ENCODE measurements around the gene OPCML.

DNA sequence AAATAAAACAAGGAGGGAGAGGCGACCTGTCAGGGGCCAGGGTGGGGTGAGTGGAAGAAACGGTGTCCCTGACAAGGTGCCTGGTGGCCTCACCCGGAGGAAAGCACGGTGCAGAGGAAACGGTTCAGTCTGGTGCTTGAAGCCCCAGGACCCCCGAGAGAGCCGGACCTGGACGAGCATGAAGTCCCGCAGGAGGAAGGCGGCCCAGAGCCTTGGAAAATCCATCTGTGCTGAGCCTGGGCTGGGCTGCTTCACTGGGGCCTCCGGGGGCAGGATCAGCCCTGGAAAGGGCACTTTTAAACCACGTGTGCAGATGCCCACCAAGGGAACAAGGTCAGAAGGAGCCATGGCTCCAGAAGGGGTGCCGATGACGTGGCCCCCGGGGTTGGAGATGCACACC is 467.3 kb downstream of the OPCML start:
- TF ChIP-seq, protein P1, sequence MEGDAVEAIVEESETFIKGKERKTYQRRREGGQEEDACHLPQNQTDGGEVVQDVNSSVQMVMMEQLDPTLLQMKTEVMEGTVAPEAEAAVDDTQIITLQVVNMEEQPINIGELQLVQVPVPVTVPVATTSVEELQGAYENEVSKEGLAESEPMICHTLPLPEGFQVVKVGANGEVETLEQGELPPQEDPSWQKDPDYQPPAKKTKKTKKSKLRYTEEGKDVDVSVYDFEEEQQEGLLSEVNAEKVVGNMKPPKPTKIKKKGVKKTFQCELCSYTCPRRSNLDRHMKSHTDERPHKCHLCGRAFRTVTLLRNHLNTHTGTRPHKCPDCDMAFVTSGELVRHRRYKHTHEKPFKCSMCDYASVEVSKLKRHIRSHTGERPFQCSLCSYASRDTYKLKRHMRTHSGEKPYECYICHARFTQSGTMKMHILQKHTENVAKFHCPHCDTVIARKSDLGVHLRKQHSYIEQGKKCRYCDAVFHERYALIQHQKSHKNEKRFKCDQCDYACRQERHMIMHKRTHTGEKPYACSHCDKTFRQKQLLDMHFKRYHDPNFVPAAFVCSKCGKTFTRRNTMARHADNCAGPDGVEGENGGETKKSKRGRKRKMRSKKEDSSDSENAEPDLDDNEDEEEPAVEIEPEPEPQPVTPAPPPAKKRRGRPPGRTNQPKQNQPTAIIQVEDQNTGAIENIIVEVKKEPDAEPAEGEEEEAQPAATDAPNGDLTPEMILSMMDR (conservative IDR thresholded peaks at IDR 0.05; ENCODE audit: low read depth in 2 of 2), result no peak
- TF ChIP-seq, protein P2, sequence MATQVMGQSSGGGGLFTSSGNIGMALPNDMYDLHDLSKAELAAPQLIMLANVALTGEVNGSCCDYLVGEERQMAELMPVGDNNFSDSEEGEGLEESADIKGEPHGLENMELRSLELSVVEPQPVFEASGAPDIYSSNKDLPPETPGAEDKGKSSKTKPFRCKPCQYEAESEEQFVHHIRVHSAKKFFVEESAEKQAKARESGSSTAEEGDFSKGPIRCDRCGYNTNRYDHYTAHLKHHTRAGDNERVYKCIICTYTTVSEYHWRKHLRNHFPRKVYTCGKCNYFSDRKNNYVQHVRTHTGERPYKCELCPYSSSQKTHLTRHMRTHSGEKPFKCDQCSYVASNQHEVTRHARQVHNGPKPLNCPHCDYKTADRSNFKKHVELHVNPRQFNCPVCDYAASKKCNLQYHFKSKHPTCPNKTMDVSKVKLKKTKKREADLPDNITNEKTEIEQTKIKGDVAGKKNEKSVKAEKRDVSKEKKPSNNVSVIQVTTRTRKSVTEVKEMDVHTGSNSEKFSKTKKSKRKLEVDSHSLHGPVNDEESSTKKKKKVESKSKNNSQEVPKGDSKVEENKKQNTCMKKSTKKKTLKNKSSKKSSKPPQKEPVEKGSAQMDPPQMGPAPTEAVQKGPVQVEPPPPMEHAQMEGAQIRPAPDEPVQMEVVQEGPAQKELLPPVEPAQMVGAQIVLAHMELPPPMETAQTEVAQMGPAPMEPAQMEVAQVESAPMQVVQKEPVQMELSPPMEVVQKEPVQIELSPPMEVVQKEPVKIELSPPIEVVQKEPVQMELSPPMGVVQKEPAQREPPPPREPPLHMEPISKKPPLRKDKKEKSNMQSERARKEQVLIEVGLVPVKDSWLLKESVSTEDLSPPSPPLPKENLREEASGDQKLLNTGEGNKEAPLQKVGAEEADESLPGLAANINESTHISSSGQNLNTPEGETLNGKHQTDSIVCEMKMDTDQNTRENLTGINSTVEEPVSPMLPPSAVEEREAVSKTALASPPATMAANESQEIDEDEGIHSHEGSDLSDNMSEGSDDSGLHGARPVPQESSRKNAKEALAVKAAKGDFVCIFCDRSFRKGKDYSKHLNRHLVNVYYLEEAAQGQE (IDR thresholded peaks at IDR 0.05; ENCODE audit: unreplicated experiment), result no peak

Measured in GM23338 (cell line).